Neural progenitor cell (in vitro differentiated cells): ENCODE data around the gene ELF5. TPM values are rescaled to one million over a fixed set of nuclear protein-coding genes. Genes with fewer than 3 reads are reported as not detected.

Experiments
- DNase-seq: peaks from one replicate; pipeline ENCODE4 v3.0.0-alpha.2; 2016; ENCODE audit warnings: low spot score
- H2AFZ ChIP-seq: fragments of 200-600 bp; sonication (generic); replicated peaks from 2 replicates; pipeline ENCODE4 v1.6.1; 2016; ENCODE audit warnings: antibody characterized with exemption
- H3F3A ChIP-seq: fragments of 200-600 bp; sonication (generic); 2 replicates; pipeline ENCODE4 v1.6.1; 2016; ENCODE audit warnings: antibody characterized with exemption, low read depth
- H3K27ac ChIP-seq: fragments of 200-600 bp; sonication (generic); 2 replicates; pipeline ENCODE4 v1.5.1; 2016; ENCODE audit warnings: mild to moderate bottlenecking
- H3K27me3 ChIP-seq: fragments of 200-600 bp; sonication (generic); 2 replicates; pipeline ENCODE4 v1.6.1; 2016; ENCODE audit warnings: mild to moderate bottlenecking, moderate library complexity
- H3K36me3 ChIP-seq: fragments of 200-600 bp; sonication (generic); 2 replicates; pipeline ENCODE4 v1.5.1; 2016
- H3K4me1 ChIP-seq: fragments of 200-600 bp; sonication (generic); 2 replicates; pipeline ENCODE4 v1.6.1; 2016; ENCODE audit warnings: mixed run types
- H3K4me2 ChIP-seq: fragments of 200-600 bp; sonication (generic); 2 replicates; pipeline ENCODE4 v1.6.1; 2016
- H3K4me3 ChIP-seq: fragments of 200-600 bp; sonication (generic); 2 replicates; pipeline ENCODE4 v1.5.1; 2016
- H3K79me2 ChIP-seq: fragments of 200-600 bp; sonication (generic); 2 replicates; pipeline ENCODE4 v1.6.1; 2016; ENCODE audit warnings: low read depth
- H3K9ac ChIP-seq: fragments of 200-600 bp; sonication (generic); 2 replicates; pipeline ENCODE4 v1.6.1; 2016
- H3K9me3 ChIP-seq: fragments of 200-600 bp; sonication (generic); 2 replicates; pipeline ENCODE4 v1.5.1; 2016; ENCODE audit warnings: low read depth
- H4K20me1 ChIP-seq: fragments of 200-600 bp; sonication (generic); 2 replicates; pipeline ENCODE4 v1.6.1; 2016; ENCODE audit warnings: low read depth
- H3K27ac Mint-ChIP-seq: 3 replicates; pipeline ENCODE4 v1.8.0; 2021; ENCODE audit warnings: mixed read lengths
- H3K27me3 Mint-ChIP-seq: 2 replicates; pipeline ENCODE4 v1.8.0; 2022; ENCODE audit warnings: low read depth, mild to moderate bottlenecking, inconsistent platforms, moderate library complexity, mixed read lengths; ENCODE audit not compliant: insufficient read depth
- H3K36me3 Mint-ChIP-seq: 3 replicates; pipeline ENCODE4 v1.8.0; 2021; ENCODE audit warnings: mixed read lengths
- H3K4me1 Mint-ChIP-seq: 3 replicates; pipeline ENCODE4 v1.8.0; 2021; ENCODE audit warnings: mixed read lengths
- H3K4me3 Mint-ChIP-seq: 3 replicates; pipeline ENCODE4 v1.8.0; 2021; ENCODE audit warnings: mild to moderate bottlenecking, moderate library complexity, mixed read lengths
- H3K9me3 Mint-ChIP-seq: 3 replicates; pipeline ENCODE4 v1.8.0; 2020; ENCODE audit warnings: mixed read lengths
- CTCF ChIP-seq: fragments of 200-600 bp; sonication (generic); IDR thresholded peaks from 2 replicates; pipeline ENCODE4 v1.5.1; 2017; ENCODE audit warnings: antibody characterized with exemption, mild to moderate bottlenecking
- EZH2 ChIP-seq: fragments of 200-600 bp; sonication (generic); IDR thresholded peaks from 2 replicates; pipeline ENCODE4 v1.6.1; 2017; ENCODE audit warnings: antibody characterized with exemption, mild to moderate bottlenecking, moderate library complexity
- EZH2phosphoT487 ChIP-seq: fragments of 200-600 bp; sonication (generic); IDR thresholded peaks from 2 replicates; pipeline ENCODE4 v1.6.1; 2017; ENCODE audit warnings: antibody characterized with exemption
- total RNA-seq: library from RNA; depleted of rRNA; stranded (reverse); fragments of >200 nt; gene quantifications from 2 replicates; pipeline ENCODE4 v1.2.3, GENCODE V29; 2015; ENCODE audit warnings: low replicate concordance

The ELF5 gene
- total RNA-seq, 1 donor from 2014 or later: not detected

- TF ChIP-seq EZH2phosphoT487 (no peak), CTCF (no peak), EZH2 (no peak)
- DNase-seq: peak; percentile 26
- Histone ChIP-seq H3K36me3 (no peaks in the 10 kb centered on the region), H2AFZ (no peak overlapping the region), H3K4me1 (peaks cover 15% of the 10 kb centered on the region), H3K79me2 (no peaks in the 10 kb centered on the region), H3K4me2 (peak overlapping the region; percentile 12), H3F3A (no peaks in the 10 kb centered on the region), H3K4me3 (no peak overlapping the region), H3K27ac (no peak overlapping the region), H3K9ac (no peak overlapping the region), H3K9me3 (no peaks in the 10 kb centered on the region), H3K27me3 (no peaks in the 10 kb centered on the region), H4K20me1 (no peaks in the 10 kb centered on the region)
- H3K27me3 Mint-ChIP-seq: peaks cover 6% of the 10 kb centered on the region
- H3K27ac Mint-ChIP-seq: peak overlapping the region; percentile 80
- peaks cover 21% of the 10 kb centered on the region for H3K4me1 Mint-ChIP-seq
- H3K36me3 Mint-ChIP-seq: no peaks in the 10 kb centered on the region
- peak overlapping the region; percentile 54 for H3K4me3 Mint-ChIP-seq
- H3K9me3 Mint-ChIP-seq: no peaks in the 10 kb centered on the region
Measured at GRCh38 chr11:34501500-34501899, 12.1 kb downstream of the ELF5 start.

- peaks cover 6% of the 10 kb centered on the region for H3K27me3 Mint-ChIP-seq
- DNase-seq: no peak
Measured at GRCh38 chr11:34499719-34500500, 13.7 kb downstream of the ELF5 start.

GRCh38 chr11:34495724-34496377, 17.7 kb downstream of the ELF5 start:
- H3K27me3 ChIP-seq: no peaks in the 10 kb centered on the region
- TF ChIP-seq EZH2phosphoT487 (no peak), EZH2 (no peak), CTCF (no peak)
- DNase-seq: no peak
- no peak overlapping the region for H3K4me2 ChIP-seq
- H3K79me2 ChIP-seq: no peaks in the 10 kb centered on the region
- H3F3A ChIP-seq: no peaks in the 10 kb centered on the region
- no peak overlapping the region for H3K27ac ChIP-seq
- Mint-ChIP-seq H3K27me3 (peaks cover 4% of the 10 kb centered on the region), H3K27ac (no peak overlapping the region), H3K9me3 (no peaks in the 10 kb centered on the region), H3K36me3 (no peaks in the 10 kb centered on the region), H3K4me1 (peaks cover 2% of the 10 kb centered on the region), H3K4me3 (no peak overlapping the region)
- H3K4me1 ChIP-seq: peaks cover 3% of the 10 kb centered on the region
- no peaks in the 10 kb centered on the region for H3K36me3 ChIP-seq
- no peak overlapping the region for H3K4me3 ChIP-seq
- H2AFZ ChIP-seq: peak overlapping the region; percentile 47
- no peaks in the 10 kb centered on the region for H3K9me3 ChIP-seq
- no peak overlapping the region for H3K9ac ChIP-seq
- H4K20me1 ChIP-seq: no peaks in the 10 kb centered on the region

More at GRCh38 chr11:34499719-34500500, 13.7 kb downstream of the ELF5 start:
- H3K79me2 ChIP-seq: no peaks in the 10 kb centered on the region
- no peaks in the 10 kb centered on the region for H3K27me3 ChIP-seq
- no peak overlapping the region for H3K4me3 ChIP-seq
- H4K20me1 ChIP-seq: no peaks in the 10 kb centered on the region
- no peak overlapping the region for H2AFZ ChIP-seq
- H3K9ac ChIP-seq: no peak overlapping the region
- H3K4me2 ChIP-seq: no peak overlapping the region
- H3K9me3 Mint-ChIP-seq: no peaks in the 10 kb centered on the region
- H3K4me3 Mint-ChIP-seq: peak overlapping the region; percentile 6
- H3K9me3 ChIP-seq: no peaks in the 10 kb centered on the region
- H3F3A ChIP-seq: no peaks in the 10 kb centered on the region
- H3K27ac ChIP-seq: no peak overlapping the region
- H3K36me3 ChIP-seq: no peaks in the 10 kb centered on the region
- peaks cover 18% of the 10 kb centered on the region for H3K4me1 Mint-ChIP-seq
- H3K4me1 ChIP-seq: peaks cover 15% of the 10 kb centered on the region
- H3K27ac Mint-ChIP-seq: peak overlapping the region; percentile 39
- no peak for TF ChIP-seq CTCF
- no peaks in the 10 kb centered on the region for H3K36me3 Mint-ChIP-seq
